SK-N-DZ (cell line): Measurements from ENCODE around the gene GSTP1.
"Not testable (repeated sequence)": the region's sequence is repeated elsewhere in the genome, so short reads cannot be mapped to it uniquely, and the experiment has no call there.

ENCODE experiments used
- DNase-seq: peaks from one replicate; pipeline ENCODE4 v3.0.0-alpha.2; 2015; ENCODE audit warnings: low spot score

The GSTP1 gene

GRCh38 chr11:67613960-67614715, 30.5 kb downstream of the GSTP1 start:
- DNase-seq: peak; percentile 51

- DNase-seq: peak; percentile 47
Measured at GRCh38 chr11:67614730-67615714, 31.4 kb downstream of the GSTP1 start.

GRCh38 chr11:67615728-67616430, 32.3 kb downstream of the GSTP1 start:
- DNase-seq: no peak

DNA sequence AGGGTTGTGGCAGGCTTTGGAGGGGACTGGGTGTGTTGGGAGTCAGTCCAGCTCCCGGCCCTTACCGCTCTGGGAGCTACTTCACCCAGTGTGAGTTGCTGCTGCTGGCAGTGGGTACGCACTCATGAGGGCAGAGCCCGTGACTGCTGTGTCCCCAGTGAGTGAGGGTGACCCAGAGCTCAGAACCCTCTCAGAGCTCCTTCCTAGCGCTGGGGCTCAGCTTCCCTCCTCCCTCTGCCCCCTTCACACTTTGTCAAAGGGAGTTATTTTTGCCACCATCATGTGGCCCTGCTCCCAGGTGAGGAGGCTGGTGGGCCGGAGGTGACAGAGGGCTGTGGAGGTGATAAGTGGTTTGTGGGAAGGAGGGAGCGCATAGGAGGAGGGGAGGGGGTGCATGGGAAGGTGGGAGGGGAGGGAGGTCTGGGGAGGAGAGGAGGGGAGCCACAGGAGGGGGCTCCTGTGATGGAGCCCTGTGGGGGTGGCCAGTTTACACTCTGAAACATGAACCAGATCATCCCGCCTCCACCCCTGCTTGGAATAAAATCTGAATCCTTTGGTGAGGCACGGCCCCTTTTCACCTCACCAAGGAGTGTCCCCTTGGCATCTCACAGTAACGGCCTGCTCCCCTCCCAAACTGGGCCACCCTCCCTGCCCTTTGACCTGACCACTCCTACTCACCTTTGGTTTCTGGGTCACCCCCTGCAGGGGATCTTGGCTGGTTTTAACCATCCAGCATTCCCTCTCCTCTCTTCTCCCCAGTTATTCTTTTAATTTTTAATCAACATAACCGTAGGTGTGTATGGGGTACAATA, 33.0 kb downstream of the GSTP1 start:
- no peak for DNase-seq

DNA sequence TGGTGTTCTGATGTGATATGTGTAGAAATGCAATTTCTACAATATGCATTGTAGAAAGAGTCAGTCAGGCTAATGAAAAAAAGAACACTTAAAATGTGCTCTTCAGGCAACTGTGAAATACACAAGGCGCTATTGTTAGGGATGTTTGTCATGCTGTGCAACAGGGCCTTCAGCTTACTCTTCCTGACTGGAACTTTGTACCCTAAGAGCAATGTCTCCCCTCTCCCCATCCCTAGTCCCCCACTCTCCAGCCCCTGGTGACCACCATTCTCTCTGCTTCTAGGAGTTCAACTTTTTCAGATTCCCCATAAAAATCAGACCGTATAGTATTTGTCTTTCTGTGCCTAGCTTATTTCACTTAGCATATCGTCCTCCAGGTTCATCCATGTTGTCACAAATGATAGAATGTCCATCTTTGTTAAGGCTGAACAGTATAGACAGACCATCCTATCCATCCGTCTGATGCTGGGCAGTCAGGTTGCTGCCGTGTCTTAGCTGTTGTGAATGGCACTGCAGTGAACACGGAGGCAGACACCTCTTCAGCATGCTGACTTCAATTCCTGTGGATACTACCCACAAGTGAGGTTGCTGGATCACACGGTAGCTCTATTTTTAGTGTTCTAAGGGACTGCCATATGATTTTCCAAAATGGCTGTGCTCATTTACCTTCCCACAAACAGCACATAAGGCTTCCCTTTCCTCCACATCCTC, 33.8 kb downstream of the GSTP1 start:
- no peak for DNase-seq

GRCh38 chr11:67618901-67619659, 35.5 kb downstream of the GSTP1 start:
- DNase-seq: not testable (repeated sequence)

DNA sequence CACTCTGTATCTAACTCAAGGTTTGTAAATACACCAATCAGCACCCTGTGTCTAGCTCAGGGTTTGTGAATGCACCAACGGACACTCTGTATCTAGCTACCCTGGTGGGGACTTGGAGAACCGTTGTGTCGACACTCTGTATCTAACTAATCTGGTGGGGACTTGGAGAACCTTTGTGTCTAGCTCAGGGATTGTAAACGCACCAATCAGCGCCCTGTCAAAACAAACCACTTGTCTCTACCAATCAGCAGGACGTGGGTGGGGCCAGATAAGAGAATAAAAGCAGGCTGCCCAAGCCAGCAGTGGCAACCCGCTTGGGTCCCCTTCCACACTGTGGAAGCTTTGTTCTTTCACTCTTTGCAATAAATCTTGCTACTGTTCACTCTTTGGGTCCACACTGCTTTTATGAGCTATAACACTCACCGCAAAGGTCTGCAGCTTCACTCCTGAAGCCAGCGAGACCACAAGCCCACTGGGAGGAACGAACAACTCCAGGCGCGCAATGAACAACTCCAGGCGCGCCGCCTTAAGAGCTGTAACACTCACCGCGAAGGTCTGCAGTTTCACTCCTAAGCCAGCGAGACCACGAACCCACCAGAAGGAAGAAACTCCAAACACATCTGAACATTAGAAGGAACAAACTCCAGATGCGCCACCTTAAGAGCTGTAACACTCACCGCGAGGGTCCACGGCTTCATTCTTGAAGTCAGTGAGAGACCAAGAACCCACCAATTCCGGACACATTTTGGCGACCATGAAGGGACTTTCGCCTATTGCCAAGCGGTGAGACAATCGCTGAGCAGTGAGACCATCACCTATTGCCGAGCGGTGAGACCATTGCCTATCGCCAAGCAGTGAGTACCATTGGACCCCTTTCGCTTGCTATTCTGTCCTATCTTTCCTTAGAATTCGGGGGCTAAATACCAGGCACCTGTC, 36.3 kb downstream of the GSTP1 start:
- not testable (repeated sequence) for DNase-seq

DNA sequence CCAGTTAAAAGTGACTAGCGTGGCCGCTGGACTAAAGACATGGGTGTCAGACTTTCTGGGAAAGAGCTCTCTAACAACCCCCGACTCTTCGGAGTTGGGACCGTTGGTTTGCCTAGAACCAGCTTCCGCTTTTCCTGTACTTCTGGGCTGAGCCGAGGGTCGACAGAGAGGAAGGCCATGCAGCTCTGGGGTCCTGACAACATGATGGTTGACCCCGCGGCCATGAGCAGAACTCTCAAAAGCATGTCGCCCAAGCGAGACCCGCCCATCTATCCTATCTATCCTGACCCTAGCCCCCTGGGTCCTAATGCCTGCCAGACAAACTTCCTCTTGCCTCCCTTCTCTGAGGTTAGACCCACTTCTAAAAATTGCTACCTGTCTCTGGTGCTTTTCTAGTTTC, 37.0 kb downstream of the GSTP1 start:
- not testable (repeated sequence) for DNase-seq

DNA sequence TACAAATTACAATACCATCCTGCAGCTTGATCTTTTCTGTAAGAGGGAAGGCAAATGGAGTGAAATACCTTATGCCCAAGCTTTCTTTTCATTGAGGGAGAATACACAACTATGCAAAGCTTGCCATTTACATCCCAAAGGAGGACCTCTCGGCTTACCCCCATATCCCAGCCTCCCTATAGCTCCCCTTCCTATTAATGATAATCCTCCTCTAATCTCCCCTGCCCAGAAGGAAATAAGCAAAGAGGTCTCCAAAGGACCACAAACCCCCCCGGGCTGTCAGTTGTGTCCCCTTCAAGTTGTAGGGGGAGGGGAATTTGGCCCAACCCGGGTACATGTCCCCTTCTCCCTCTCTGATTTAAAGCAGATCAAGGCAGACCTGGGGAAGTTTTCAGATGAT, 38.3 kb downstream of the GSTP1 start:
- DNase-seq: not testable (repeated sequence)

DNA sequence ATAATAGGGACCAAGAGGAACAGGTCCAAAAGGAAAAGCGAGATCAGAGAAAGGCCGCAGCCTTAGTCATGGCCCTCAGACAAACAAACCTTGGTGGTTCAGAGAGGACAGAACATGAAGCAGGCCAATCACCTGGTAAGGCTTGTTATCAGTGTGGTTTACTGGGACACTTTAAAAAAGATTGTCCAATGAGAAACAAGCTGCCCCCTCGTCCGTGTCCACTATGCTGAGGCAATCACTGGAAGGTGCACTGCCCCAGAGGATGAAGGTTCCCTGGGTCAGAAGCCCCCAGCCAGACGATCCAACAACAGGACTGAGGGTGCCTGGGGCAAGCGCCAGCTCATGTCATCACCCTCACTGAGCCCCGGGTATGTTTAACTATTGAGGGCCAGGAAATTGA, 39.3 kb downstream of the GSTP1 start:
- DNase-seq: not testable (repeated sequence)

GRCh38 chr11:67623795-67624194, 40.2 kb downstream of the GSTP1 start:
- not testable (repeated sequence) for DNase-seq

DNA sequence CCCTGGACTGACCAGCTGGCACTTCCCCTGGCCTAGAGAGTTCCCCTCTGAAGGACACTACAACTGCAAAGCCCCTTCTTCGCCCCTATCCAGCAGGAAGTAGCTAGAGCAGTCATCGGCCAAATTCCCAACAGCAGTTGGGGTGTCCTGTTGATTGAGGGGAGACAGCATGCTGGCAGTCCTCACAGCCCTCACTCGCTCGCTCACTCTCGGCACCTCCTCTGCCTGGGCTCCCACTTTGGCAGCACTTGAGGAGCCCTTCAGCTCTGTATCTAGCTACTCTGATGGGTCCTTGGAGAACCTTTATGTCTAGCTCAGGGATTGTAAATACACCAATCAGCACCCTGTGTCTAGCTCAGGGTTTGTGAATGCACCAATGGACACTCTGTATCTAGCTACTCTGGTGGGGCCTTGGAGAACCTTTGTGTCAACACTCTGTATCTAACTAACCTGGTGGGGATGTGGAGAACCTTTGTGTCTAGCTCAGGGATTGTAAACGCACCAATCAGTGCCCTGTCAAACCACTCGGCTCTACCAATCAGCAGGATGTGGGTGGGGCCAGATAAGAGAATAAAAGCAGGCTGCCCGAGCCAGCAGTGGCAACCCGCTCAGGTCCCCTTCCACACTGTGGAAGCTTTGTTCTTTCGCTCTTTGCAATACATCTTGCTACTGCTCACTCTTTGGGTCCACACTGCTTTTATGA, 42.7 kb downstream of the GSTP1 start:
- not testable (repeated sequence) for DNase-seq

GRCh38 chr11:67626970-67627369, 43.4 kb downstream of the GSTP1 start:
- no peak for DNase-seq

DNA sequence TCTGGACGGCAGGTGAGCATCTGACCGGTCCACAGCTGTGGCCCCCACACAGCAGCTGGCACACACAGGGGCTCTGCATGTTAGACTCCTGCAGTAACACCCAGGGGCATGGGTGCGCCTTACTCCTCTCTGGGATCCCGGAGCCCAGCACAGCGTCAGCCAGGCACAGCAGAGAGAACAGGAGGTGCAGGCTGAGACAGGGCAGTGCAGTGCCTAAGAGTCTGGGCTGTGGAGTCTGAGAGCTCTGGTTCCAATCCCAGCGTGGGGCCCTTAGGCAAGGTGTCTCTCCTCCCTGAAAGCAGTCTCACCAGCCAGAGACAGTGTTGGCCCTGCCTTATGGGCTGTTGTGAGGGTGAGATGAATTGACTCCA, 43.8 kb downstream of the GSTP1 start:
- no peak for DNase-seq

- DNase-seq: no peak
Measured at GRCh38 chr11:67627812-67628624, 44.4 kb downstream of the GSTP1 start.

DNA sequence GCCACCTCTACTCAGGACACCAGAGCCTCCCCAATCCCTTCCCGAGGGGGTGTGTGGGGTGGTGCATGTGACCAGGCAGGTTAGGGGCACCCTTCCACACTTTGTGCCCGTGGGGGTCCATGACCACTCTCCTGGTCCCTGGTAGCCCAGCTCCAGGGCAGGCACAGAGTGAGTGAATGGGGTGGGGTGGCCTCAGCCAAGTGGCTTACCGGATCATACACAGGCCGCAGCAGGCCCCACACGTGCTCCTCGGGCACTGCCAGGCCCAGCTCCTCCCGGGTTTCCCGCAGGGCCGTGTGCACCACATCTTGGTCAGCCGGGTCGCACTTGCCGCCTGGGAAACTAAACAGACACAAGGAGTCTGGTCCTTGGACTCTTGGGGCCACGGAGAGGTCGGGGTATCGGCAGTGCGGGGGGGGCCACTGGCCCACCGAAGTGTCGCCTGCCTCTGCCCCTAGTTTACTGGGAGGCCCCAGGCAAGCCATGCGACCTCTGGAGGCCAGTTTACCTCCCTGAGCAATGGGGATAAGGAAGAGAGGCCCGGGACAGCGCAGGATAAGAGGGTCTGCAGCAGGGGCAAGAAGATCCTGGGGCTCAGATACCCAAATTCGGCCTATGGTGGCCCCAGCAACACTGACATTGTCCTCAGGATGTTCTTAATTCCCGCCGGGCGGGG, 45.2 kb downstream of the GSTP1 start:
- no peak for DNase-seq
